ENCODE measurements around the gene ASTN2. TPM values are rescaled to one million over a fixed set of nuclear protein-coding genes. Genes with fewer than 3 reads are reported as not detected.

Gene ASTN2
- total and polyA plus RNA-seq, 9 of the 15 experiments (the other 6 are each of a cell fraction or from before 2014, with no cell fraction given): 0.56 to 3.5 (median 1.9) TPM

- TF ChIP-seq, protein P1, sequence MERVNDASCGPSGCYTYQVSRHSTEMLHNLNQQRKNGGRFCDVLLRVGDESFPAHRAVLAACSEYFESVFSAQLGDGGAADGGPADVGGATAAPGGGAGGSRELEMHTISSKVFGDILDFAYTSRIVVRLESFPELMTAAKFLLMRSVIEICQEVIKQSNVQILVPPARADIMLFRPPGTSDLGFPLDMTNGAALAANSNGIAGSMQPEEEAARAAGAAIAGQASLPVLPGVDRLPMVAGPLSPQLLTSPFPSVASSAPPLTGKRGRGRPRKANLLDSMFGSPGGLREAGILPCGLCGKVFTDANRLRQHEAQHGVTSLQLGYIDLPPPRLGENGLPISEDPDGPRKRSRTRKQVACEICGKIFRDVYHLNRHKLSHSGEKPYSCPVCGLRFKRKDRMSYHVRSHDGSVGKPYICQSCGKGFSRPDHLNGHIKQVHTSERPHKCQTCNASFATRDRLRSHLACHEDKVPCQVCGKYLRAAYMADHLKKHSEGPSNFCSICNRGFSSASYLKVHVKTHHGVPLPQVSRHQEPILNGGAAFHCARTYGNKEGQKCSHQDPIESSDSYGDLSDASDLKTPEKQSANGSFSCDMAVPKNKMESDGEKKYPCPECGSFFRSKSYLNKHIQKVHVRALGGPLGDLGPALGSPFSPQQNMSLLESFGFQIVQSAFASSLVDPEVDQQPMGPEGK (CRISPR knock-in tag; IDR thresholded peaks at IDR 0.05; ENCODE audit: borderline replicate concordance): no peak
- TF ChIP-seq PCBP2 (IDR thresholded peaks at IDR 0.05; ENCODE audit: low read depth, low read length, poor library complexity, severe bottlenecking): no peak
- TF ChIP-seq ETV1 (tag; conservative IDR thresholded peaks at IDR 0.05; ENCODE audit: low read depth): no peak
- no peak for TF ChIP-seq TFAM (CRISPR knock-in tag; conservative IDR thresholded peaks at IDR 0.05)
- TF ChIP-seq ZNF24 (IDR thresholded peaks at IDR 0.05): no peak
- TF ChIP-seq TOE1 (IDR thresholded peaks at IDR 0.05; ENCODE audit: borderline replicate concordance): no peak
- TF ChIP-seq TOE1 (CRISPR knock-in tag; IDR thresholded peaks at IDR 0.05; ENCODE audit: borderline replicate concordance, low read depth): no peak
- TF ChIP-seq, protein P2, sequence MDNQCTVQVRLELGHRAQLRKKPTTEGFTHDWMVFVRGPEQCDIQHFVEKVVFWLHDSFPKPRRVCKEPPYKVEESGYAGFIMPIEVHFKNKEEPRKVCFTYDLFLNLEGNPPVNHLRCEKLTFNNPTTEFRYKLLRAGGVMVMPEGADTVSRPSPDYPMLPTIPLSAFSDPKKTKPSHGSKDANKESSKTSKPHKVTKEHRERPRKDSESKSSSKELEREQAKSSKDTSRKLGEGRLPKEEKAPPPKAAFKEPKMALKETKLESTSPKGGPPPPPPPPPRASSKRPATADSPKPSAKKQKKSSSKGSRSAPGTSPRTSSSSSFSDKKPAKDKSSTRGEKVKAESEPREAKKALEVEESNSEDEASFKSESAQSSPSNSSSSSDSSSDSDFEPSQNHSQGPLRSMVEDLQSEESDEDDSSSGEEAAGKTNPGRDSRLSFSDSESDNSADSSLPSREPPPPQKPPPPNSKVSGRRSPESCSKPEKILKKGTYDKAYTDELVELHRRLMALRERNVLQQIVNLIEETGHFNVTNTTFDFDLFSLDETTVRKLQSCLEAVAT (IDR thresholded peaks at IDR 0.05): no peak
These were observed 384.5 kb downstream of the ASTN2 start (continued) for GRCh38 chr9:117030254-117030768.

Measured in K562 (cell line).